ENCODE data around the gene VPS11. TPM values are rescaled to one million over a fixed set of nuclear protein-coding genes. Genes with fewer than 3 reads are reported as not detected.

VPS11 gene
- total RNA-seq, 1 experiment from 2014 or later = 17.5 TPM

GRCh38 chr11:119111361-119111925, 43.8 kb downstream of the VPS11 start:
- Histone ChIP-seq H3K27me3 (ENCODE audit: control insufficient read depth, insufficient read depth, low read length) (peaks cover 13% of the 10 kb centered on the region), H3K36me3 (replicated peaks; ENCODE audit: control insufficient read depth, insufficient read depth, low read length) (0 out of 2 replicates have a peak, but pooled peaks cover 2% of the 10 kb centered on the region), H3K4me3 (ENCODE audit: insufficient read depth, low read depth, low read length) (no peak overlapping the region)
- DNase-seq = no peak

- peak; percentile 30 for DNase-seq
- Histone ChIP-seq H3K4me3 (ENCODE audit: insufficient read depth, low read depth, low read length) (no peak overlapping the region), H3K27me3 (ENCODE audit: control insufficient read depth, insufficient read depth, low read length) (peaks cover 11% of the 10 kb centered on the region), H3K36me3 (replicated peaks; ENCODE audit: control insufficient read depth, insufficient read depth, low read length) (0 out of 2 replicates have a peak, but pooled peaks cover 2% of the 10 kb centered on the region)
Measured at GRCh38 chr11:119112314-119113020, 44.8 kb downstream of the VPS11 start.

- Histone ChIP-seq H3K27me3 (ENCODE audit: control insufficient read depth, insufficient read depth, low read length) (no peaks in the 10 kb centered on the region), H3K36me3 (replicated peaks; ENCODE audit: control insufficient read depth, insufficient read depth, low read length) (0 out of 2 replicates have a peak, but pooled peaks cover 2% of the 10 kb centered on the region), H3K4me3 (ENCODE audit: insufficient read depth, low read depth, low read length) (no peak overlapping the region)
- peak; percentile 22 for DNase-seq
Measured at GRCh38 chr11:119113716-119114115, 46.1 kb downstream of the VPS11 start.

GRCh38 chr11:119114351-119114750, 46.7 kb downstream of the VPS11 start:
- H3K27me3 ChIP-seq (ENCODE audit: control insufficient read depth, insufficient read depth, low read length) = no peaks in the 10 kb centered on the region
- H3K4me3 ChIP-seq (ENCODE audit: insufficient read depth, low read depth, low read length) = no peak overlapping the region
- H3K36me3 ChIP-seq (replicated peaks; ENCODE audit: control insufficient read depth, insufficient read depth, low read length) = 0 out of 2 replicates have a peak, but pooled peaks cover 2% of the 10 kb centered on the region
- DNase-seq = no peak

DNA sequence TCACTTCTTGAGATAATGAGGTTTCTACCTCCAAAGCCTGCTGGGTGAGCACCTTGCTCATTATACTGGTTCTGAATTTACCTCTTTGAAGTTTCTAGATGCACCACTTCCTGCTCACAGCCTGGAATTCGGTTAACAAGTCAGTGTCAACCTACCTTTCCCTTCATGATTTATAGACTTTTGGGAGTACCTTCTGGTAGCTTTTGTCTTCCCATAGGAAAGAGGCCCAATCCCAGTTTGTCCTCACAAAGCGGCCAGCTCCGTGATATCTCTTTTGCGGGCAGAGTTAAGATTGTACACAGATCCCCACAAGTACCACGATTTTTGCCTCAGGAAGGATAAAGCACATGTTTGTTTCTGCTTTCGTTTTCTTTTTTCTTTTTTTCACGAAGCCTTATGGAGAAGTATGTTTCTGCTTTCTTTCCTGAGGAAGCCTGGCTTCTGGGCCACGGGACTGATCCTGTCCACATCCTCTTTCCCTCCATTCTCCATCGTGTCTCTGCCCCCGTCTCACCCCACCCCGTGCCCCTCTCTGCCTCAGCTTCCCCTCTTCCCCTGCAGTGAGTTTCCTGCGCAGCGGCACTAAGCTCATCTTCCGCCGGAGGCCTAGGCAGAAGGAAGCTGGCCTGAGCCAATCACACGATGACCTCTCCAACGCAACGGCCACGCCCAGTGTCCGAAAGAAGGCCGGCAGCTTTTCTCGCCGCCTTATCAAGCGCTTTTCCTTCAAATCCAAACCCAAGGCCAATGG, 48.0 kb downstream of the VPS11 start:
- 0 out of 2 replicates have a peak, but pooled peaks cover 2% of the 10 kb centered on the region for H3K36me3 ChIP-seq (replicated peaks; ENCODE audit: control insufficient read depth, insufficient read depth, low read length)
- DNase-seq = peak; percentile 62
- H3K4me3 ChIP-seq (ENCODE audit: insufficient read depth, low read depth, low read length) = no peak overlapping the region

DNA sequence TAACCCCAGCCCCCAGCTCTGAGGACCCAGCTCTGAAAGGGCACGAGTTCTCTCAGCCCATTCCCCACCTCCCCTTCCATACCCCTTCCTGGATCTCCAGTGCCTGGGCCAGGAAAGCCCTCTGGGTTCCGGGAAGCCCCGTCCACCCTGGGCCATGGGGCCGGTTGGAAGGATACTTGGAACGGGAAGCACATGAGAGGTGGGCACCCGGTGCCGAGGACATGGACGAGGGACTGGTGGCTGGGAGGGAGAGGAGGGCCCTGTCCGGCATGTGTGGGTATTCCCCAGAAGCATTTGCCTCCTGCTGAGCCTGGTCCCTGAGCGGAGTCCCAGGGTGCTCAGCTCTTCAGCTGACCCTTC, 48.6 kb downstream of the VPS11 start:
- no peak overlapping the region for H3K4me3 ChIP-seq (ENCODE audit: insufficient read depth, low read depth, low read length)
- peak; percentile 48 for DNase-seq
- no peaks in the 10 kb centered on the region for H3K27me3 ChIP-seq (ENCODE audit: control insufficient read depth, insufficient read depth, low read length)
- 0 out of 2 replicates have a peak, but pooled peaks cover 2% of the 10 kb centered on the region for H3K36me3 ChIP-seq (replicated peaks; ENCODE audit: control insufficient read depth, insufficient read depth, low read length)

More for the DNA sequence above, 48.0 kb downstream of the VPS11 start:
- H3K27me3 ChIP-seq (ENCODE audit: control insufficient read depth, insufficient read depth, low read length) = no peaks in the 10 kb centered on the region

- Histone ChIP-seq H3K4me3 (ENCODE audit: insufficient read depth, low read depth, low read length) (no peak overlapping the region), H3K36me3 (replicated peaks; ENCODE audit: control insufficient read depth, insufficient read depth, low read length) (0 out of 2 replicates have a peak, but pooled peaks cover 2% of the 10 kb centered on the region), H3K27me3 (ENCODE audit: control insufficient read depth, insufficient read depth, low read length) (no peaks in the 10 kb centered on the region)
- DNase-seq = peak; percentile 47
Measured at GRCh38 chr11:119116601-119117000, 49.0 kb downstream of the VPS11 start.

- H3K27me3 ChIP-seq (ENCODE audit: control insufficient read depth, insufficient read depth, low read length) = no peaks in the 10 kb centered on the region
- H3K36me3 ChIP-seq (replicated peaks; ENCODE audit: control insufficient read depth, insufficient read depth, low read length) = 0 out of 2 replicates have a peak, but pooled peaks cover 2% of the 10 kb centered on the region
- no peak overlapping the region for H3K4me3 ChIP-seq (ENCODE audit: insufficient read depth, low read depth, low read length)
- no peak for DNase-seq
Measured at GRCh38 chr11:119117004-119117706, 49.5 kb downstream of the VPS11 start.

DNA sequence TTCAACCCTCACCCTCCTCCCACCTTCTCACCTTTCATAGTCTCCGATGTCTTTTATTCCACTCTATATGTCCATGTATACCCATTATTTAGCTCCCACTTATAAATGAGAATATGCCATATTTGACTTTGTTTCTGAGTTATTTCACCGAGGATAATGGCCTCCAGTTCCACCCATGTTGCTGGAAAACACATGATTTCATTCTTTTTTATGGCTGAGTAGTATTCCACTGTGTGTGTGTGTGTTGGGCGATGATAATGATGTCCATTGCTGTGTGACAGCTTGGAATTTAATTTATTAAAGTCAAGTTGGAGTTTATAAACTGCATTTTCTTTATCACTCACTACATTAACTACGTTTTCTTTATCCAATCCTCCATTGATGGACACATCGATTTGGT, 50.6 kb downstream of the VPS11 start:
- Histone ChIP-seq H3K36me3 (replicated peaks; ENCODE audit: control insufficient read depth, insufficient read depth, low read length) (0 out of 2 replicates have a peak, but pooled peaks cover 2% of the 10 kb centered on the region), H3K4me3 (ENCODE audit: insufficient read depth, low read depth, low read length) (no peak overlapping the region), H3K27me3 (ENCODE audit: control insufficient read depth, insufficient read depth, low read length) (no peaks in the 10 kb centered on the region)
- DNase-seq = no peak

GRCh38 chr11:119118946-119119345, 51.3 kb downstream of the VPS11 start:
- no peak overlapping the region for H3K4me3 ChIP-seq (ENCODE audit: insufficient read depth, low read depth, low read length)
- H3K36me3 ChIP-seq (replicated peaks; ENCODE audit: control insufficient read depth, insufficient read depth, low read length) = no peaks in the 10 kb centered on the region; the same call in 1 of the 2 replicates
- no peaks in the 10 kb centered on the region for H3K27me3 ChIP-seq (ENCODE audit: control insufficient read depth, insufficient read depth, low read length)
- DNase-seq = no peak

DNA sequence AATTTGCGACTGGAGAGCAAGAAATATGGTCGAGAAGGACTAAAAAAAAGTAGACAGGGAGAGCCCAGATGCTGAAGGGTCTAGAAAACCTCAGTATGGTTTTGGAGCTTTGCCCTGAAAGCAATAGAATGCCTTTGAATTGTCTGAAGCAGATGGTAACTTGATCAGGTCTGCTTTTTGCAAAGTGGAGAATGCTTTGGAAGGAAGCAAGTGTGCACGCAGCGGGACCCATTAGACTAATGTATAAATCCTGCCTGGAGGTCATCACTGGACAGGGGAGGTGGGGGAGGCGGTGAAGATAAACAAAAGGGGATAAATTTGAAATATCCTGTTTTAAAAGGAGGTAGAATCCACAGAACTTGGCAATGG, 53.0 kb downstream of the VPS11 start:
- Histone ChIP-seq H3K36me3 (replicated peaks; ENCODE audit: control insufficient read depth, insufficient read depth, low read length) (peaks cover 1% of the 10 kb centered on the region), H3K27me3 (ENCODE audit: control insufficient read depth, insufficient read depth, low read length) (no peaks in the 10 kb centered on the region), H3K4me3 (ENCODE audit: insufficient read depth, low read depth, low read length) (peak overlapping the region; percentile 56)
- peak; percentile 49 for DNase-seq

GRCh38 chr11:119121008-119121810, 53.6 kb downstream of the VPS11 start, which contains the start of gene HINFP:
HINFP (plus strand) TSS chr11:119121580; CDS start chr11:119126945, 5,365 bp downstream.
- Histone ChIP-seq H3K4me3 (ENCODE audit: insufficient read depth, low read depth, low read length) (peak within 1 kb of the TSS; percentile 91), H3K27me3 (ENCODE audit: control insufficient read depth, insufficient read depth, low read length) (no peaks in the 10 kb centered on the region), H3K36me3 (replicated peaks; ENCODE audit: control insufficient read depth, insufficient read depth, low read length) (peaks cover 1% of the 10 kb centered on the region)
- peak; percentile 99 for DNase-seq

DNA sequence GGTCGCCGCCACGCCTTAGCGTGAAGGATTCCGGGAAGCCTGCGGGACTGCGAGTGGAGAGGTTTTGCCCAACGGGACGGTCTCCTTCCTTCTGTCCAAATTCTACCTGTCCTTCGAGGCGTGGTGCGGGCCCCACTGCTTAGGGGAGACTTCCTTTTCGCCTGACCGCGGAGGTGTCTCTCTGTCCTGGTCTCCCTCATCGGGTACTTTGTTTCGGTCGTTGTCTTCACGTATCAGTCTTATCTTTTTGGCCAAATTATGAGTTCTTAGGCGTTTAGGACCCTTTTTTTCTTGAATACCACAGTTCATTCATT, 54.1 kb downstream of the VPS11 start:
- Histone ChIP-seq H3K27me3 (ENCODE audit: control insufficient read depth, insufficient read depth, low read length) (no peaks in the 10 kb centered on the region), H3K4me3 (ENCODE audit: insufficient read depth, low read depth, low read length) (peak overlapping the region; percentile 91), H3K36me3 (replicated peaks; ENCODE audit: control insufficient read depth, insufficient read depth, low read length) (peaks cover 1% of the 10 kb centered on the region)
- DNase-seq = no peak

DNA sequence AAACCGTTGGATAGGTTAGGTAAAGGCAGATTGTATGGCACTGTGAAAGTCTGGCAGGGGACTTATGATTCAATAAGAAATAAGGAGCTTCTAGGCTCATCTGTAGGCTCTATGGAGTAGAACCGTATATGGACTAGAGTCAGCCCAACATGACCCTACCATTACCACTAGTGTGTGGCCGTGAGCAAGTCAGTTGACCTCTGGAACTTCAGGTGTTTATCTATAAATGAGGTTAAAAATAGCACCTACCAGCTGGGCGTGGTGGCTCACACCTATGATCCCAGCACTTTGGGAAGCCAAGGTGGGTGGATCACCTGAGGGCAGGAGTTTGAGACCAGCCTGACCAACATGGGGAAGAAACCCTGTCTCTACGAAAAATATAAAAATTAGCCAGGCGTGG, 58.2 kb downstream of the VPS11 start:
- no peak for DNase-seq
- Histone ChIP-seq H3K4me3 (ENCODE audit: insufficient read depth, low read depth, low read length) (no peak overlapping the region), H3K36me3 (replicated peaks; ENCODE audit: control insufficient read depth, insufficient read depth, low read length) (peaks cover 6% of the 10 kb centered on the region), H3K27me3 (ENCODE audit: control insufficient read depth, insufficient read depth, low read length) (no peaks in the 10 kb centered on the region)

Data from H7 (cell line).